Activated B cell treated with CpG ODN at 0.5 μM for 24 hours (primary cell): ENCODE data around the gene DZIP1. TPM values are rescaled to one million over a fixed set of nuclear protein-coding genes. Genes with fewer than 3 reads are reported as not detected.

Source experiments
- ATAC-seq: fragments of 200-7000 bp; cut with Tn5 transposase; one replicate; pipeline ENCODE4 v1.10.0; 2021; ENCODE audit warnings: low read depth, mild to moderate bottlenecking, moderate library complexity
- CTCF ChIA-PET: fragments of 350-600 bp; sonication (Branson Sonifier 250); formaldehyde crosslinking; loops from one replicate; lab custom pipeline; 2021; ENCODE audit warnings: antibody characterized with exemption; lab: Charles Lee
- POLR2A ChIA-PET: fragments of 350-600 bp; sonication (Branson Sonifier 250); formaldehyde crosslinking; loops from one replicate; lab custom pipeline; 2021; ENCODE audit warnings: antibody characterized with exemption; lab: Charles Lee
- DNase-seq: peaks from one replicate; pipeline ENCODE4 v3.0.0; 2022
- H3K27ac Mint-ChIP-seq: one replicate; pipeline ENCODE4 v1.8.0; 2020; ENCODE audit warnings: mixed read lengths
- H3K27me3 Mint-ChIP-seq: one replicate; pipeline ENCODE4 v1.8.0; 2021; ENCODE audit warnings: mixed read lengths
- H3K36me3 Mint-ChIP-seq: one replicate; pipeline ENCODE4 v1.8.0; 2021; ENCODE audit warnings: low read depth, mixed read lengths
- H3K4me1 Mint-ChIP-seq: one replicate; pipeline ENCODE4 v1.8.0; 2021; ENCODE audit warnings: mixed read lengths
- H3K4me3 Mint-ChIP-seq: one replicate; pipeline ENCODE4 v1.8.0; 2020; ENCODE audit warnings: mild to moderate bottlenecking, mixed read lengths
- H3K9me3 Mint-ChIP-seq: one replicate; pipeline ENCODE4 v1.8.0; 2020; ENCODE audit warnings: mixed read lengths
- intact Hi-C: fragments of 100-400 bp; cut with micrococcal nuclease; formaldehyde crosslinking; loops from one replicate; pipeline ENCODE4 v1.15.1; 2024
- total RNA-seq: library from RNA; stranded (reverse); gene quantifications from 2 replicates; pipeline ENCODE4 v1.2.3, GENCODE V29; 2022
- TF ChIP-seq, protein P1 (sequence below): fragments of 200-600 bp; IDR thresholded peaks from one replicate; pipeline ENCODE4 v1.8.0; 2022; ENCODE audit warnings: antibody characterized with exemption, mild to moderate bottlenecking

The DZIP1 gene
- total RNA-seq, 1 donor from 2014 or later = not detected

DNA sequence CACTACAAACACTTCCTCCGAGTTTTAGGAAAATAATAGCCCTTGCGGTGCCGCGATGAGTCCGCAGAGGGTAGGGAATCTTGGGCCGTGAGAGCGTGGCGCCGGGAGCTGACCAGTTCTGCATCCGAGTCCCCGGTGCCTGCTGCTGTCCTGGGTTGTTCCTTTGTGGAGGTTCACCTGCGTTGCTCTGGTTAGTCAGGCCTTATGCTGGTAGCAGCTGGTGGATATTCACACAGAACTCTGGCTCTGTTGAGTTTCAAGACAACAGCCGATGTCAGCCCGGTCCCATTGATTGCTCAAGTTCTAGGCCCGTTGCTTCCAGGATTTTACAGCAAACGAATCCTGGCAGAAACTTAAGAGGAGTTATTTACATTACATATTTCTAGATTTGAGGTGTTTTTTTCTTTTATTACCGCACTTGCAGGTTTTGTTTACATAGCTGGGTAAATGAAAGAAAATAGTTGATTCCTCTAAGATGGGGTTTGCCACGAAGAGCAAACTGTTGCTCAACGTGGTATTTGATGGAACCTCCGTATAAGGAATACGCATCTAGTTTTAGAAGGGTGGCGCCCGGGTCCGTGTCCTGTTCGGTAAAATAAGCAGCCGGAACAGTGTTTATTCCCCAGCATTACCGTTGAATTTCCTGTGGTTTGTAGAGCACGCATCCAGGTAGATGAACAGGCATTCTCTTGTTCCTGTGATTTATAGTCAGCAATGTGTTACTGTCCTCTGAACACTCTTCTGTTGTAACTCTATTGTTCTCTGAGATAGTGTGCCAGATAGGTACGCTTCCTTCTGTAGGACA is 90.7 kb downstream of the DZIP1 start:
- POLR2A ChIA-PET = no interaction called here
- intact Hi-C loops = no loop called here
- no peak overlapping the region for H3K4me3 Mint-ChIP-seq

DNA sequence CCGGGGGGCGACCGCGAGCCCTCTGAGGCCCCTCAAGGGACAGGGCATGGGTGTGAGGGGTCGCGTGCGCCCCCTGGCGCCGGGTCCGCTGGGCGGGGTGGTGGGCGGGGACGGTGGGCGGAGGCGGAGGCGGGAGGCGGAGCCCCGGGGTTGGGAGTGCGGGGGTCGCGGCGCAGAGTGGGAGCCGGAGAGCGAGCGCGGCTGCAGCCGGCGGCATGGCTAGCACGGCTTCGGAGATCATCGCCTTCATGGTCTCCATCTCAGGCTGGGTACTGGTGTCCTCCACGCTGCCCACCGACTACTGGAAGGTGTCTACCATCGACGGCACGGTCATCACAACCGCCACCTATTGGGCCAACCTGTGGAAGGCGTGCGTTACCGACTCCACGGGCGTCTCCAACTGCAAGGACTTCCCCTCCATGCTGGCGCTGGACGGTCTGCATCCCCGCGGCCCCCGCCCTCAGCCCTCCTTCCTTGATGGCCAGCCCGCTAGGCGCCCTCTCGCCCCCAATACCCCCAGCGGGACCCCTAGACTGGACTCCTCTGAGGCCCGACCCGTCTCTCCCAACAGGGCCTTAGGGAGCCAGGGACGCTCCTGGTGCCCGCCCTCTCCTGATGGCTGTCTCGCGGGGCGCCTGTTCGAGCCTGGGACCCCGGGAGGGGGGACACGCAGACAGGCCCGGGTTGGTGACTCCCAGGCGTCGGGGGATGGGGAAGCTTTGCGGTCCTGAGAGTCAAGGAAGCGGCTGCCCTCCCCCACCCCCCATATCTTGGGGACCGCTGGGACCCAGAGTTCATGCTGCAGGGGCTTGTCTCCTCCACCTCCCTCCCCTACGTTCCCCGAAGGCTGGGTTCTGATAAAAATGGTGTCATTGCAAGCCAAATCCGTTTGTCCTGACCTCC is 91.7 kb downstream of the DZIP1 start, which contains the start of gene CLDN10:
Gene CLDN10, plus strand, starts transcription at position 182 of the 903 bp plus-strand sequence. Its CDS starts 34 bp downstream, at position 216.
- intact Hi-C loops = loop anchor here (1.0 kb wide), 1 partner anchor 15 kb away; no protein-coding TSS in a partner anchor
- Mint-ChIP-seq H3K36me3 (no peaks in the 10 kb centered on the region), H3K27ac (no peak within 1 kb of the TSS), H3K4me1 (peaks cover 12% of the 10 kb centered on the region), H3K27me3 (peaks cover 47% of the 10 kb centered on the region), H3K9me3 (no peaks in the 10 kb centered on the region), H3K4me3 (no peak within 1 kb of the TSS)
- ATAC-seq = no peak
- POLR2A ChIA-PET = no interaction called here
- CTCF ChIA-PET = no interaction called here
- TF ChIP-seq, protein P1, sequence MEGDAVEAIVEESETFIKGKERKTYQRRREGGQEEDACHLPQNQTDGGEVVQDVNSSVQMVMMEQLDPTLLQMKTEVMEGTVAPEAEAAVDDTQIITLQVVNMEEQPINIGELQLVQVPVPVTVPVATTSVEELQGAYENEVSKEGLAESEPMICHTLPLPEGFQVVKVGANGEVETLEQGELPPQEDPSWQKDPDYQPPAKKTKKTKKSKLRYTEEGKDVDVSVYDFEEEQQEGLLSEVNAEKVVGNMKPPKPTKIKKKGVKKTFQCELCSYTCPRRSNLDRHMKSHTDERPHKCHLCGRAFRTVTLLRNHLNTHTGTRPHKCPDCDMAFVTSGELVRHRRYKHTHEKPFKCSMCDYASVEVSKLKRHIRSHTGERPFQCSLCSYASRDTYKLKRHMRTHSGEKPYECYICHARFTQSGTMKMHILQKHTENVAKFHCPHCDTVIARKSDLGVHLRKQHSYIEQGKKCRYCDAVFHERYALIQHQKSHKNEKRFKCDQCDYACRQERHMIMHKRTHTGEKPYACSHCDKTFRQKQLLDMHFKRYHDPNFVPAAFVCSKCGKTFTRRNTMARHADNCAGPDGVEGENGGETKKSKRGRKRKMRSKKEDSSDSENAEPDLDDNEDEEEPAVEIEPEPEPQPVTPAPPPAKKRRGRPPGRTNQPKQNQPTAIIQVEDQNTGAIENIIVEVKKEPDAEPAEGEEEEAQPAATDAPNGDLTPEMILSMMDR = no peak
- DNase-seq = no peak

More for the DNA sequence above, 90.7 kb downstream of the DZIP1 start:
- Mint-ChIP-seq H3K27me3 (peaks cover 43% of the 10 kb centered on the region), H3K4me1 (peaks cover 12% of the 10 kb centered on the region), H3K9me3 (no peaks in the 10 kb centered on the region), H3K27ac (no peak overlapping the region), H3K36me3 (no peaks in the 10 kb centered on the region)
- TF ChIP-seq, protein P1 = no peak
- CTCF ChIA-PET = no interaction called here
- DNase-seq (no peak), ATAC-seq (no peak)

DNA sequence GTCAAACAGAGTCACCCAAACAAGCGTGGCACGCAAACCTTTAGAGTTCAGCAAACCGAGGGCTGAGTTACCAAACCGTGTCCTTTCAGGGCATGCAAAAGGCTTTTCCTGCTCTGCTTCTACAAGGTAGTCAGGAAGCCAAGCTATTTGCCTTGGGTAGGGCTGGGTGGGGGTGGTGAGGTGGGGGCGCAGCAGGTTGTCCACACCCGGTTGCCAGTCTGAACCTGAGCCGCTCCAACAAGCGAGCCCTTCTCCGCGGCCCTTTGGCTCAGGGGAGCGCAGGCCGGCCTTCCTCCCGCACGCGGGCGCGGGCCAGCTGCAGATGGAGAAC is 92.3 kb downstream of the DZIP1 start:
- ATAC-seq (no peak), DNase-seq (no peak)
- Mint-ChIP-seq H3K27me3 (peaks cover 49% of the 10 kb centered on the region), H3K4me3 (no peak overlapping the region), H3K27ac (no peak overlapping the region), H3K4me1 (peaks cover 12% of the 10 kb centered on the region), H3K36me3 (no peaks in the 10 kb centered on the region), H3K9me3 (no peaks in the 10 kb centered on the region)
- intact Hi-C loops = loop anchor here (1.0 kb wide), 1 partner anchor 15 kb away; no protein-coding TSS in a partner anchor
- ChIA-PET POLR2A (no interaction called here), CTCF (no interaction called here)
- TF ChIP-seq, protein P1 = no peak

DNA sequence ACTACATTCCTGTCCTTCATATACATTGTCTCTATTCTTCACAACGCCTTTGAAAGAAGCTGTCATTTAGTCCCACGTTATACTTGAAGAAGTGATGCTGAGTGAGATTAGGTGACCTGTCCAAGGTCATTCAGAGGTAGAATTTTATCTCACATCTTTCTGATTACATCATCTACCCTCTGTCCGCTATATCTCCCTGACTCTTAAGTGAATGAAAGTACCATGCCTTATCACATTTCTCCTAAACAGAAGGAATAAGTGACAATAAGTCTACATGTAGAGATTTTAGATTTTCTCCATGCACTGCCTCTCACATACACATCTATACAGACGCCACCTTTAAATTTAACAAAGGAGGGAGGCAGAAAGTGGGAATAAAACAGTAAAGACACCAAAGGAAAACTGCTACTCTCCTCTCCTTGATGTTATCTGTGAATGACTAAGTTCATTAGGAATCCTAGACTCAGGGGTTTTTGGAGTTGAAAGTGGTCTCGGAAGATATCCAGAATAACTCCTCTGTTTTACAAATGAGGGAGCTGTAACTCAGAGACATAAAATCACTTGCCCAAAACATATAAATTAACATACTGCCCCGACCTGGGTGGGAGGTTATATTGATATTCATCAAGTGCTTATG is 96.9 kb downstream of the DZIP1 start:
- ATAC-seq (no peak), DNase-seq (no peak)
- Mint-ChIP-seq H3K27ac (no peak overlapping the region), H3K36me3 (no peaks in the 10 kb centered on the region), H3K4me3 (no peak overlapping the region), H3K4me1 (no peaks in the 10 kb centered on the region), H3K27me3 (peaks cover 28% of the 10 kb centered on the region), H3K9me3 (no peaks in the 10 kb centered on the region)
- POLR2A ChIA-PET = no interaction called here
- TF ChIP-seq, protein P1 = no peak
- CTCF ChIA-PET = no interaction called here
- intact Hi-C loops = no loop called here
